Left forelimb (tissue), 1 donor: ENCODE measurements around the gene PAX7.

Experiments used
- DNase-seq: peaks from one replicate; pipeline ENCODE4 v3.0.0-alpha.2; 2018; ENCODE audit warnings: low spot score

Gene PAX7

GRCh38 chr1:18703041-18703621 lies 72.5 kb downstream of the PAX7 start:
- DNase-seq = no peak

GRCh38 chr1:18705811-18706210 lies 75.2 kb downstream of the PAX7 start:
- DNase-seq = no peak

GRCh38 chr1:18707696-18708257 lies 77.1 kb downstream of the PAX7 start:
- DNase-seq = no peak

GRCh38 chr1:18710002-18710401 lies 79.4 kb downstream of the PAX7 start:
- DNase-seq = no peak

- no peak for DNase-seq
Observed at GRCh38 chr1:18711003-18711402, 80.4 kb downstream of the PAX7 start.

- DNase-seq = no peak
Observed at GRCh38 chr1:18711536-18712251, 81.0 kb downstream of the PAX7 start.

- DNase-seq = no peak
Observed at GRCh38 chr1:18712252-18712600, 81.6 kb downstream of the PAX7 start.

GRCh38 chr1:18714404-18715175 lies 83.9 kb downstream of the PAX7 start:
- no peak for DNase-seq

- no peak for DNase-seq
Observed at GRCh38 chr1:18716112-18716784, 85.6 kb downstream of the PAX7 start.

GRCh38 chr1:18716785-18717678 lies 86.4 kb downstream of the PAX7 start:
- DNase-seq = no peak

GRCh38 chr1:18719786-18720451 lies 89.3 kb downstream of the PAX7 start:
- DNase-seq = no peak

- no peak for DNase-seq
Observed at GRCh38 chr1:18721041-18721440, 90.4 kb downstream of the PAX7 start.

- no peak for DNase-seq
Observed at GRCh38 chr1:18721776-18722175, 91.1 kb downstream of the PAX7 start.

- no peak for DNase-seq
Observed at GRCh38 chr1:18722270-18722669, 91.6 kb downstream of the PAX7 start.

GRCh38 chr1:18723206-18723605 lies 92.6 kb downstream of the PAX7 start:
- DNase-seq = no peak

GRCh38 chr1:18723701-18724411 lies 93.2 kb downstream of the PAX7 start:
- DNase-seq = no peak

- no peak for DNase-seq
Observed at GRCh38 chr1:18724801-18725200, 94.2 kb downstream of the PAX7 start.

GRCh38 chr1:18725231-18725895 lies 94.7 kb downstream of the PAX7 start:
- no peak for DNase-seq

- DNase-seq = no peak
Observed at GRCh38 chr1:18726368-18726767, 95.7 kb downstream of the PAX7 start.

- DNase-seq = no peak
Observed at GRCh38 chr1:18727956-18728355, 97.3 kb downstream of the PAX7 start.
